Measurements from ENCODE around the gene ZDHHC14.
"Not testable (repeated sequence)": the region's sequence is repeated elsewhere in the genome, so short reads cannot be mapped to it uniquely, and the experiment has no call there.

Gene ZDHHC14

DNA sequence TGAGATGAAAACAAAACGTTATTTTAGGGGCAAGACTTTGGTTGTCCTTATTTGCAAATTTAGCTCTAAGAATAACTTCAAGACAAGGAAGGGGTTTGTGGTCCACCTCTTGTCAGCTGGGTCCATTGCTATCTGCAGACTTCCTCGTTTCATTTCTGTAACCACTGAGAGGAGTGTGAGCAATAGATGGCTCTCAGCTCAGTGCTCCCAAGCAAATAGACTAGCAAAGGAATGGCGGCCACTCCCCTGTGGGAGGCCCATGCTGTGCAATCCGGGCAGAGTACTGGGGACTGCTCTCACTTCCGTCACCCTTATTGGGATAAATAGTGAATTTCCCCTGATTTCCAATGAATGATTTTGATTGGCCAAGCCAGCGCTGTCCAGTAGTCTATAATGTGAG lies 176.6 kb downstream of the ZDHHC14 start:
- TF ChIP-seq, protein P1, sequence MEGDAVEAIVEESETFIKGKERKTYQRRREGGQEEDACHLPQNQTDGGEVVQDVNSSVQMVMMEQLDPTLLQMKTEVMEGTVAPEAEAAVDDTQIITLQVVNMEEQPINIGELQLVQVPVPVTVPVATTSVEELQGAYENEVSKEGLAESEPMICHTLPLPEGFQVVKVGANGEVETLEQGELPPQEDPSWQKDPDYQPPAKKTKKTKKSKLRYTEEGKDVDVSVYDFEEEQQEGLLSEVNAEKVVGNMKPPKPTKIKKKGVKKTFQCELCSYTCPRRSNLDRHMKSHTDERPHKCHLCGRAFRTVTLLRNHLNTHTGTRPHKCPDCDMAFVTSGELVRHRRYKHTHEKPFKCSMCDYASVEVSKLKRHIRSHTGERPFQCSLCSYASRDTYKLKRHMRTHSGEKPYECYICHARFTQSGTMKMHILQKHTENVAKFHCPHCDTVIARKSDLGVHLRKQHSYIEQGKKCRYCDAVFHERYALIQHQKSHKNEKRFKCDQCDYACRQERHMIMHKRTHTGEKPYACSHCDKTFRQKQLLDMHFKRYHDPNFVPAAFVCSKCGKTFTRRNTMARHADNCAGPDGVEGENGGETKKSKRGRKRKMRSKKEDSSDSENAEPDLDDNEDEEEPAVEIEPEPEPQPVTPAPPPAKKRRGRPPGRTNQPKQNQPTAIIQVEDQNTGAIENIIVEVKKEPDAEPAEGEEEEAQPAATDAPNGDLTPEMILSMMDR (IDR thresholded peaks at IDR 0.05; ENCODE audit: low read depth, low read length): no peak
- no peak for DNase-seq (ENCODE audit: low read depth, low spot score)
- in situ Hi-C loops (cut with HindIII; ENCODE audit: low sequenced_read_pairs): no loop called here
- H3K4me3 ChIP-seq (ENCODE audit: low read depth, low read length): no peak overlapping the region

DNA sequence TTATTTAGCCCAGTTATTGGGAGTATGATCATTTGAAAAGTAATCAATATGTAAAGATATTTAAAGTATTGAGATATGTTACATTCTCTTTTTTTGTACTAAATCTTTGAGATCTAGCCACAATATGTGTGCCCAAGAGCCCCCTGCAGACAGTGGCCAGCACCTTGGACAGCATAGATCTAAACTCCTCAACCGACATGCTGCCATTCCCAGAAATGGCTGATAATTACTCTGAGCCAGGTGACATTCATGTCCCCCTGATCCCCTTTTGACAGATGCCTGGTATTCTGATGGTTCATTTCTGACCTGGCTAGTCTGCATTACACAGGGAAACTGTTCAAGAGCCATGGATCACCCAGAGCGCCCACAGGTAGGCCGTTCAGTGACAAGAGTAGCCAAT lies 177.1 kb downstream of the ZDHHC14 start:
- in situ Hi-C loops (cut with HindIII; ENCODE audit: low sequenced_read_pairs): no loop called here
- TF ChIP-seq, protein P1 (IDR thresholded peaks at IDR 0.05; ENCODE audit: low read depth, low read length): no peak
- DNase-seq (ENCODE audit: low read depth, low spot score): no peak
- H3K4me3 ChIP-seq (ENCODE audit: low read depth, low read length): no peak overlapping the region

DNA sequence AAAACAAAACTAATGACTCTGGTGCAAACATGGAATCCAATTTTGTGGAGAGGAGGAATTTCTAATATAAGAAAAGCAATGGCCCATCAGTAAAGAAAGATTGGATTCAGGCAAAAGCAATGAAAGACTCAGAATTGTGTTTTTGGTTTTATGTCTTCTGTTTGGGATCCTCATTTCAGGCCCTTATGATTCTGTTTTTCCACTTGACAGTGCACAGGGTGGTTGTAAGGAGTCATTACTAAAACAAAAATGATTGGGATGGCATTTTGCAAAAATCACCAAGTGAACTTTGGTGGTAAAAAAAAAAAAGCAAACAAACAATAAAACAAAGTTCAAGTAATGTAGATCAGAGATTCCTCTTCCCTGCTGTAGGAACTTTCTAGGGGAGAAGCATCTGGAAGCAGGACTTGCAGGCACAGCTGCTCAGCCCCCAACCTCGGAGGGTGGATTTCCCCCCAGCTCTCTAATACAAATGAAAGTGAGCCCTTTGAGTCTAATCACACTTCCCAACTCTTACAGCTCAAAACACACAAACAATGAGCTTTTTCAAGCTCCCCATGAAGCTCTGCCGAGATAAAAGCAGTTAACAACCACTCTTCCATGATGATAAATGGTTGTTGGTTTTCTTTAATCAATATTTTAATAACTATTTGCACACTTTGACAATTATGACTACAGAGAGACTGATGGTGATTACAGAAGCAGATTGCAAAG lies 177.7 kb downstream of the ZDHHC14 start:
- TF ChIP-seq, protein P1 (IDR thresholded peaks at IDR 0.05; ENCODE audit: low read depth, low read length): no peak
- in situ Hi-C loops (cut with HindIII; ENCODE audit: low sequenced_read_pairs): no loop called here
- DNase-seq (ENCODE audit: low read depth, low spot score): no peak
- H3K4me3 ChIP-seq (ENCODE audit: low read depth, low read length): no peak overlapping the region

DNA sequence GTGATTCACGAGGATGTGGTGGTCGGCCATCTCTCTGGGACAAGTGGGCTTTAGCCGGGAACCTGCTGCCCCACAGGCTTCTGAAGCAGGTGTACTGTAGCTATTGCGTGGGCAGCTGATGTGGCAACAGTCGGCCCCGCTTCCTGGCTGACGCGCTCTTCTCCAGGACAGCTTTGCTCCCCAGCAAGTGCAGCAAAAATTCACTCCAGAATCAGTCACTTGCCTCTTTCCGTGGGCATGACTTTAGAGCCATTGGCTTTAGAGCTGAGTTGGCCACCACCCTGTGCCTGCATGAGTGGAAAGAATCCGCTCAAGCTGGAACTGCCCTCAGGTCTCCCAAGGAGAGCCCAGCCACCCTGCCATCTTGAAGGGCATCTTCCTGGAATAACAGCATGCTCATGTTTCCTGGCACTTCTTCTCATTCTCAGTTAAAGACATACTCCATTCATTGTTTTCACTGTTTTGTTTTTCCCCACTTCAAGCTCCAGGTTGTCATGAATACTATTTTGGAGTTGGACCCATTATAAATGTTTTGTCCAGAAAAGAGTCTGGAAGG lies 178.3 kb downstream of the ZDHHC14 start:
- H3K4me3 ChIP-seq (ENCODE audit: low read depth, low read length): no peak overlapping the region
- in situ Hi-C loops (cut with HindIII; ENCODE audit: low sequenced_read_pairs): no loop called here
- TF ChIP-seq, protein P1 (IDR thresholded peaks at IDR 0.05; ENCODE audit: low read depth, low read length): no peak
- DNase-seq (ENCODE audit: low read depth, low spot score): no peak

DNA sequence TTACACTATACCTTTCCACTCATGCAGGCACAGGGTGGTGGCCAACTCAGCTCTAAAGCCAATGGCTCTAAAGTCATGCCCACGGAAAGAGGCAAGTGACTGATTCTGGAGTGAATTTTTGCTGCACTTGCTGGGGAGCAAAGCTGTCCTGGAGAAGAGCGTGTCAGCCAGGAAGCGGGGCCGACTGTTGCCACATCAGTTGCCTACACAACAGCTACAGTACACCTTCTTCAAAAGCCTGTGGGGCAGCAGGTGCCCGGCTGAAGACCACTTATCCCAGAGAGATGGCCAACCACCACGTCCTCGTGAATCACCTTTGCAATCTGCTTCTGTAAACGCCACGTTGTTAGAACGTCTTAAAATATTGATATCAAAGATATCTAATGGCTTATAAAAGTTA lies 179.1 kb downstream of the ZDHHC14 start:
- in situ Hi-C loops (cut with HindIII; ENCODE audit: low sequenced_read_pairs); H3K4me3 ChIP-seq (ENCODE audit: low read depth, low read length); DNase-seq (ENCODE audit: low read depth, low spot score): not testable (repeated sequence)

DNA sequence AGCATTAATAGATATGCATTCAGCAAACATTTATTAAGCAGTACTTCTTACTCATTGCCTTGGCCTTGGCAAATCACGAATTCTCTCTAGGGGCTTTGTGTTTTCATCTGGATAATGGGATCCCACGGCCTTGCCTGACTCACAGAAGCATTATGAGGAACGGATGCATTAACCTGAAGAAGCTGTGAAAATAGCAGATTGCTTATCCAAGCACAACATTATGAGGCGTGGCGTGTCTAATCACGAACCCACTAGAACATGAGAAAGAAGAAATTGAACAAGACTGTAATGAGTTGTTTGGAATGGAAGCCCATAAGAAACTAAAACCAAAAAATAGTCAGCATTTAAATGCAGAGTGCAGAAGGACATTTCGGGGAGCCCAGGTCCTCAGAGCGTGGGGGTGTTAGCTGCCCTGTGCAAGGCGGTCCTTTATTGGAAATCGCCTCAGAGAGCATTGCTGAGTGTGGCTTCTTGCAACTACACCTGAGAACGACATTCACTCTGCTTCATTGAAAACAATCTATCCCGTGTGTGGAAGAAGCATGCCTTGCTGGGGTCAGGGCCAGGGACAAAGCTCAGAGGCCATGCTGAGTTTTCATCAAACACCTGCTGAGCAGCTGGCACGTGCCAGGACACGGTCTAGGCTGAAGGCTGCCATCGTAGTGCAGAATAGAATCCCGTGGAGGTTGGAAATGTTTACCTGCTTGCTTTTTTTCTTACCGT lies 179.9 kb downstream of the ZDHHC14 start:
- in situ Hi-C loops (cut with HindIII; ENCODE audit: low sequenced_read_pairs): no loop called here
- no peak overlapping the region for H3K4me3 ChIP-seq (ENCODE audit: low read depth, low read length)
- no peak for DNase-seq (ENCODE audit: low read depth, low spot score)
- TF ChIP-seq, protein P1 (IDR thresholded peaks at IDR 0.05; ENCODE audit: low read depth, low read length): no peak

DNA sequence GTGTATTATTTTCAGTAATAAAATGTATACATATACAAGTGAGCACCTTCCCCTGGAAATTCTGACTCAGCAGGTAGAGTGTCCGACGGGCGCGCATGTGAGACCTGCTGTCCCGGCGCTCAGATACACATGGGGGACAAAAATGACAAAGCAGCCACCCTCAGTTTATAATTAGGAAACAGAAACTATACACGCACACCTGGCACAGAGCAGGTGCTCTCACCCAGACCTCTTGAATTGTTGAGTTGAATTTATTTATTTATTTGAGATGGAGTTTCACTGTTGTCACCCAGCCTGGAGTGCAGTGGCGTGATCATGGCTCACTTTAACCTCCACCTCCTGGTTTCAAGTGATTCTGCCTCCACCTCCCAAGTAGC lies 180.4 kb downstream of the ZDHHC14 start:
- no peak overlapping the region for H3K4me3 ChIP-seq (ENCODE audit: low read depth, low read length)
- TF ChIP-seq, protein P1 (IDR thresholded peaks at IDR 0.05; ENCODE audit: low read depth, low read length): no peak
- DNase-seq (ENCODE audit: low read depth, low spot score): no peak
- in situ Hi-C loops (cut with HindIII; ENCODE audit: low sequenced_read_pairs): no loop called here

Measured in astrocyte of the spinal cord (primary cell).